ENCODE results near the gene CDKAL1. TPM values are rescaled to one million over a fixed set of nuclear protein-coding genes. Genes with fewer than 3 reads are reported as not detected.

Gene CDKAL1
- total RNA-seq, 1 donor from 2014 or later = 11.9 TPM

DNA sequence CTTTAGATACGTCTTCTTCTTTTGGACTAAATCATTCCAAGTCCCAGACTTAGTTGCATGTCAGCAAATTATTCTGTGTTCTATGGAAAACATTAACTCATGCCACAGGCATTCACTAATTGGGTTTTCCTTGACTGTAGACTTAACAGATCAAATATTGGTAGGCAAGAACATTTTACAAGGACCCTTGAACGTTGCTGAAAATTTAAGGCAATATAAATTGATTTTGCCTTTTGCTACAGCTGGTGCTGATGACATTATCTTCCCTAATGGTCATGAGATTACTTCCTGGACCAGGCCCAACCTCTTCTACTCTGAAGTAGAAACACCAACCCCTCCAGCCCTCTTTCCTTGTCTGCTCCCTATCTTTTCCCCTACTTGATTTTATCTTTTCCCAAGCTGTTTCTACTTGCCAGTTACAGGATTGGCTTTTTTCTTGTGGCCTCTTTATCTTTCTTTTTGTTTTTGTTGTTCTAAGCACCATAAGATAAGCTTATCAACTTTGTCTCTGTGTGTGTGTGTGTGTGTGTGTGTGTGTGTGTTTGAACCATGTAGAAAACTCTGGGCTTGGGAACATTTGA, 545.3 kb downstream of the CDKAL1 start:
- H3K36me3 ChIP-seq = no peaks in the 10 kb centered on the region
- no peaks in the 10 kb centered on the region for H3K4me1 ChIP-seq
- no peaks in the 10 kb centered on the region for H3K9me3 ChIP-seq
- H3K27ac ChIP-seq = no peak overlapping the region
- H3K27me3 ChIP-seq = no peaks in the 10 kb centered on the region
- no peak for DNase-seq (ENCODE audit: low spot score in 2 of 2)
- TF ChIP-seq, protein P1, sequence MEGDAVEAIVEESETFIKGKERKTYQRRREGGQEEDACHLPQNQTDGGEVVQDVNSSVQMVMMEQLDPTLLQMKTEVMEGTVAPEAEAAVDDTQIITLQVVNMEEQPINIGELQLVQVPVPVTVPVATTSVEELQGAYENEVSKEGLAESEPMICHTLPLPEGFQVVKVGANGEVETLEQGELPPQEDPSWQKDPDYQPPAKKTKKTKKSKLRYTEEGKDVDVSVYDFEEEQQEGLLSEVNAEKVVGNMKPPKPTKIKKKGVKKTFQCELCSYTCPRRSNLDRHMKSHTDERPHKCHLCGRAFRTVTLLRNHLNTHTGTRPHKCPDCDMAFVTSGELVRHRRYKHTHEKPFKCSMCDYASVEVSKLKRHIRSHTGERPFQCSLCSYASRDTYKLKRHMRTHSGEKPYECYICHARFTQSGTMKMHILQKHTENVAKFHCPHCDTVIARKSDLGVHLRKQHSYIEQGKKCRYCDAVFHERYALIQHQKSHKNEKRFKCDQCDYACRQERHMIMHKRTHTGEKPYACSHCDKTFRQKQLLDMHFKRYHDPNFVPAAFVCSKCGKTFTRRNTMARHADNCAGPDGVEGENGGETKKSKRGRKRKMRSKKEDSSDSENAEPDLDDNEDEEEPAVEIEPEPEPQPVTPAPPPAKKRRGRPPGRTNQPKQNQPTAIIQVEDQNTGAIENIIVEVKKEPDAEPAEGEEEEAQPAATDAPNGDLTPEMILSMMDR (IDR thresholded peaks at IDR 0.05) = no peak
- intact Hi-C loops (cut with DNase I) = no loop called here
- no peak overlapping the region for H3K4me3 ChIP-seq

- Histone ChIP-seq H3K4me3 (no peak overlapping the region), H3K9me3 (no peaks in the 10 kb centered on the region), H3K27ac (no peak overlapping the region), H3K36me3 (peaks cover 0 to 3% of the 10 kb centered on the region in 2 donors), H3K27me3 (no peaks in the 10 kb centered on the region), H3K4me1 (no peaks in the 10 kb centered on the region)
- intact Hi-C loops (cut with DNase I) = no loop called here
- no peak for DNase-seq (ENCODE audit: low spot score in 2 of 2)
- TF ChIP-seq, protein P1 (IDR thresholded peaks at IDR 0.05) = no peak
Observed at GRCh38 chr6:21080221-21080620, 546.0 kb downstream of the CDKAL1 start.

DNA sequence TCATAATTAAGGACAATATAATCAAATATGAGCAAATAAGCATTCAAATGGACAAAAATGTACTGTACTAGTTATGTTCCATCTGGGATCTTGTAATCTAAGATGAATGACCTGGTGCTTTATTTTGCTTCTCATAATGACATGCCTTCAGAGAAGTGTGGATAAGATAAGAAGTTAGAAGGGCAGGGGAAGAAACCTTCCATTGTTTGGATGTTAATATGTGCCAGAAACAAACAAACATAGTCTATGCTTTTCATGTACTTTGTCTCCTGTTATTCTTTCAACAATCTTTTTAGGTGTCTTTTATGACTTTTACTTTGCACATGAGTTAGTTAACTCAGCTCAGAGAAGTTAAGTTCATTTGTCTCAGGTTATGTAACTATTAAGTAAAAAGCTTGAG, 547.8 kb downstream of the CDKAL1 start:
- H3K27me3 ChIP-seq = no peaks in the 10 kb centered on the region
- no peak overlapping the region for H3K4me3 ChIP-seq
- intact Hi-C loops (cut with DNase I) = no loop called here
- peaks cover 0 to 4% of the 10 kb centered on the region in 2 donors for H3K36me3 ChIP-seq
- no peak for DNase-seq (ENCODE audit: low spot score in 2 of 2)
- TF ChIP-seq, protein P1 (IDR thresholded peaks at IDR 0.05) = no peak
- H3K27ac ChIP-seq = no peak overlapping the region
- H3K4me1 ChIP-seq = no peaks in the 10 kb centered on the region
- no peaks in the 10 kb centered on the region for H3K9me3 ChIP-seq

DNA sequence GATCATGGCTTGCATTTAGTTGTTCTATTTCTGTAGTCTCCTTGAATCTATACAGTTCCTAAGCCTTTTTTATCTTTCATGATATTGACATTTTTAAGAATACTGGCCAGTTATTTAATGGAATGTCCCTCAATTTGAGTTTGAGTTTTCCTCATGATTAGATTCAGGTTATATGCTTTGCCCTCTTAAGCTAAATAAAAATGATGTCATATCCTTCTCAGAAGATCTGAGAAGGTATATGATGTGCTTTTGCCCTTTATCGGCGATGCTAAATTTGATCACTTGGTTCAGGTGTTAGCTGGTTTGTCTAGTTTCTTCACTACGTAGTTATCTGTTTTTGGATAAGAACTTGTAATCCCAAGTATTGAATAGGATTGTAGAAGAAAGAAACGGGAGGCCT, 549.5 kb downstream of the CDKAL1 start:
- no peaks in the 10 kb centered on the region for H3K9me3 ChIP-seq
- no peaks in the 10 kb centered on the region for H3K4me1 ChIP-seq
- TF ChIP-seq, protein P1 (IDR thresholded peaks at IDR 0.05) = no peak
- DNase-seq (ENCODE audit: low spot score in 2 of 2) = no peak
- H3K27ac ChIP-seq = no peak overlapping the region
- no peaks in the 10 kb centered on the region for H3K27me3 ChIP-seq
- intact Hi-C loops (cut with DNase I) = no loop called here
- no peak overlapping the region for H3K4me3 ChIP-seq
- peaks cover 0 to 4% of the 10 kb centered on the region in 2 donors for H3K36me3 ChIP-seq

- Histone ChIP-seq H3K9me3 (no peaks in the 10 kb centered on the region), H3K36me3 (peaks cover 0 to 8% of the 10 kb centered on the region in 2 donors), H3K27ac (no peak overlapping the region), H3K27me3 (no peaks in the 10 kb centered on the region), H3K4me1 (no peaks in the 10 kb centered on the region), H3K4me3 (no peak overlapping the region)
- intact Hi-C loops (cut with DNase I) = no loop called here
- TF ChIP-seq, protein P1 (IDR thresholded peaks at IDR 0.05) = no peak
- DNase-seq (ENCODE audit: low spot score in 2 of 2) = no peak
Observed at GRCh38 chr6:21084656-21085055, 550.4 kb downstream of the CDKAL1 start.

DNA sequence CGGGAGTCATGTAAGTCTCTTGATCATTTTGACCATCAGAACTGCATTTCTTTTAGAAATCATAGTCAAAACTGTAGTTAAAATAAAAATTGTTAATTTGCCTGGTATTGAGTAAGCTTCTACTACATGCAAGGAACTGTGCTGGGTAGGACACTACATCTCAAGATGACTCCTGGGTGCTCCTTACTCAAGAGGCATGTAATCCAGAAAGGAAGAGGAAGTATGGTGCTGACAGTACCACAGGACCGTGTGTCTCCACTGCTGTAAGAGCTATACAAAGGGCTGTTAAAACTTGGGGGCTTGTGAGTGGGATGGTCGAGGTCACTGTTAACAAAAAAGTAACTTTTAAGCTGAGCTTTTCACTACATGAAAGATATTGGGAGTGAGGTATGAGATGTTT, 551.0 kb downstream of the CDKAL1 start:
- H3K9me3 ChIP-seq = no peaks in the 10 kb centered on the region
- no peak overlapping the region for H3K27ac ChIP-seq
- intact Hi-C loops (cut with DNase I) = no loop called here
- H3K27me3 ChIP-seq = no peaks in the 10 kb centered on the region
- no peak for DNase-seq (ENCODE audit: low spot score in 2 of 2)
- H3K4me1 ChIP-seq = no peaks in the 10 kb centered on the region
- H3K36me3 ChIP-seq = peaks cover 0 to 8% of the 10 kb centered on the region in 2 donors
- TF ChIP-seq, protein P1 (IDR thresholded peaks at IDR 0.05) = no peak
- no peak overlapping the region for H3K4me3 ChIP-seq

All from ascending aorta (tissue), 2 donors.